Ovary (tissue), 3 donors: ENCODE results near the gene PSMG4.

Source experiments
- EP300 ChIP-seq: sonication (generic); formaldehyde crosslinking; IDR thresholded peaks from one replicate; pipeline ENCODE4 v1.6.1; 2017; ENCODE audit warnings: antibody characterized with exemption
- TF ChIP-seq, protein P1 (sequence below), 3 donors: fragments of 450-650 bp in 2 of 3; fragments of 200-600 bp in 1 of 3; IDR thresholded peaks; one replicate each; pipeline versions ENCODE4 v1.5.1 to v1.8.0; 2016 to 2022; ENCODE audit warnings: antibody characterized with exemption in 3 of 3, mild to moderate bottlenecking in 1 of 3
- donor health status: DM: no; HTN: no; CAD: no.

DNA sequence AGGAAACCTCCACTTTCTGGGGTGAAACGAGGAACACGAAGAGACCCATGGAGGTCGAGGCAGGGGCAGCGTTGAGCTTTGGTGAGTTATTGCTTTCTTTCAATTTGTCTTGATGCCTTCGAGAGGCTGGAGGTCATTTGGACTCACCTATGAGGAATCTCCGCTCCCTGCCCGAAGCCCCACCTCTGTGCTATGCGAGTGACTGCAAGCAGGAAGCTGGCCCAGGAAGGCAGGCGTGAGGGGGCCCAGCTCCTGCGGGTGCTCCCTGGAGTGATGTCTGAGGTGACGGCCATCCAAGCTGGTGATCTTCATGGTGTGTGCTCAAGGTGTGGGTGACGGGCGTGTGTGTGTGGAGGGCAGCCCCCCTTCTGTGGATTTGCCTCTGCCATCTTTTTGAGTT lies 13.0 kb downstream of the PSMG4 start:
- no peak for TF ChIP-seq EP300
- TF ChIP-seq, protein P1, sequence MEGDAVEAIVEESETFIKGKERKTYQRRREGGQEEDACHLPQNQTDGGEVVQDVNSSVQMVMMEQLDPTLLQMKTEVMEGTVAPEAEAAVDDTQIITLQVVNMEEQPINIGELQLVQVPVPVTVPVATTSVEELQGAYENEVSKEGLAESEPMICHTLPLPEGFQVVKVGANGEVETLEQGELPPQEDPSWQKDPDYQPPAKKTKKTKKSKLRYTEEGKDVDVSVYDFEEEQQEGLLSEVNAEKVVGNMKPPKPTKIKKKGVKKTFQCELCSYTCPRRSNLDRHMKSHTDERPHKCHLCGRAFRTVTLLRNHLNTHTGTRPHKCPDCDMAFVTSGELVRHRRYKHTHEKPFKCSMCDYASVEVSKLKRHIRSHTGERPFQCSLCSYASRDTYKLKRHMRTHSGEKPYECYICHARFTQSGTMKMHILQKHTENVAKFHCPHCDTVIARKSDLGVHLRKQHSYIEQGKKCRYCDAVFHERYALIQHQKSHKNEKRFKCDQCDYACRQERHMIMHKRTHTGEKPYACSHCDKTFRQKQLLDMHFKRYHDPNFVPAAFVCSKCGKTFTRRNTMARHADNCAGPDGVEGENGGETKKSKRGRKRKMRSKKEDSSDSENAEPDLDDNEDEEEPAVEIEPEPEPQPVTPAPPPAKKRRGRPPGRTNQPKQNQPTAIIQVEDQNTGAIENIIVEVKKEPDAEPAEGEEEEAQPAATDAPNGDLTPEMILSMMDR (IDR thresholded peaks at IDR 0.05): no peak
